Erythroblast (primary cell): ENCODE results near the gene PFKFB3.
A peak's percentile ranks its signal among the peaks of the same experiment; 100 is the strongest.
"Not testable (repeated sequence)": the region's sequence is repeated elsewhere in the genome, so short reads cannot be mapped to it uniquely, and the experiment has no call there.

Experiments
- DNase-seq, 2 experiments: peaks; one replicate each; lab custom pipeline; 2025; lab: John Stamatoyannopoulos, UW
- GATA1 ChIP-seq: IDR thresholded peaks from 2 replicates; pipeline ENCODE4 v1.6.1; 2011; ENCODE audit warnings: low read depth, mild to moderate bottlenecking, control low read depth, low read length, moderate library complexity
- POLR2A ChIP-seq: IDR thresholded peaks from 2 replicates; pipeline ENCODE4 v1.6.1; 2011; ENCODE audit warnings: mild to moderate bottlenecking, low read length

PFKFB3 gene

GRCh38 chr10:6186894-6187256, 15.9 kb upstream of the PFKFB3 start:
- DNase-seq: no peak
- TF ChIP-seq GATA1 (no peak), POLR2A (no peak)

GRCh38 chr10:6187278-6187677, 15.5 kb upstream of the PFKFB3 start:
- DNase-seq: no peak
- TF ChIP-seq POLR2A (no peak), GATA1 (no peak)

- not testable (repeated sequence) for DNase-seq
These were observed 12.7 kb upstream of the PFKFB3 start for GRCh38 chr10:6190033-6190432.

GRCh38 chr10:6191147-6191546, 11.6 kb upstream of the PFKFB3 start:
- no peak for TF ChIP-seq GATA1
- no peak for DNase-seq

GRCh38 chr10:6191569-6191968, 11.2 kb upstream of the PFKFB3 start:
- TF ChIP-seq GATA1: no peak
- TF ChIP-seq POLR2A: no peak
- DNase-seq: no peak

- not testable (repeated sequence) for DNase-seq
These were observed 9.4 kb upstream of the PFKFB3 start for GRCh38 chr10:6193342-6193741.

GRCh38 chr10:6194311-6194710, 8.4 kb upstream of the PFKFB3 start:
- no peak for DNase-seq
- TF ChIP-seq GATA1 (no peak), POLR2A (no peak)

GRCh38 chr10:6195376-6195775, 7.4 kb upstream of the PFKFB3 start:
- DNase-seq: no peak
- TF ChIP-seq GATA1 (no peak), POLR2A (no peak)

GRCh38 chr10:6195846-6196245, 6.9 kb upstream of the PFKFB3 start:
- peak; percentile 23 to 46 for DNase-seq
- TF ChIP-seq POLR2A: no peak
- no peak for TF ChIP-seq GATA1

- DNase-seq: peak; percentile 65 to 85
- peak; percentile 32 for TF ChIP-seq POLR2A
These were observed 6.2 kb upstream of the PFKFB3 start for GRCh38 chr10:6196524-6196923.

GRCh38 chr10:6197321-6197720, 5.4 kb upstream of the PFKFB3 start:
- TF ChIP-seq GATA1: no peak
- no peak for TF ChIP-seq POLR2A
- DNase-seq: no peak

- TF ChIP-seq POLR2A (no peak), GATA1 (no peak)
- no peak for DNase-seq
These were observed 4.6 kb upstream of the PFKFB3 start for GRCh38 chr10:6198171-6198570.

- no peak for DNase-seq
- TF ChIP-seq POLR2A (no peak), GATA1 (no peak)
These were observed 3.5 kb upstream of the PFKFB3 start for GRCh38 chr10:6199131-6199733.

- no peak for TF ChIP-seq GATA1
- no peak for TF ChIP-seq POLR2A
- DNase-seq: no peak
These were observed 2.3 kb upstream of the PFKFB3 start for GRCh38 chr10:6200440-6200733.

- peak in 1 of 2 experiments; percentile 30 for DNase-seq
- no peak for TF ChIP-seq POLR2A
These were observed 1.8 kb upstream of the PFKFB3 start for GRCh38 chr10:6200734-6201515.

GRCh38 chr10:6201516-6201975, 1.2 kb upstream of the PFKFB3 start:
- DNase-seq: peak; percentile 33 to 35
- no peak for TF ChIP-seq GATA1
- no peak for TF ChIP-seq POLR2A
